H1 (cell line): Measurements from ENCODE around the gene NECTIN1. TPM values are rescaled to one million over a fixed set of nuclear protein-coding genes. Genes with fewer than 3 reads are reported as not detected.

ENCODE experiments used
- CTCF ChIA-PET: fragments of 300-600 bp; sonication (Branson Sonifier 250); formaldehyde crosslinking; loops from one replicate; lab custom pipeline; 2021; ENCODE audit not compliant: partially characterized antibody; lab: Charles Lee
- POLR2A ChIA-PET: fragments of 300-600 bp; sonication (Branson Sonifier 250); formaldehyde crosslinking; loops from one replicate; lab custom pipeline; 2021; ENCODE audit warnings: inconsistent platforms; ENCODE audit not compliant: partially characterized antibody; lab: Charles Lee
- DNase-seq, 2 experiments: peaks; one replicate each; pipeline versions ENCODE4 v3.0.0 to v3.0.0-alpha.2; 2010 to 2022; ENCODE audit warnings: low spot score in 2 of 2, low read depth in 1 of 2, mixed read lengths in 1 of 2
- FAIRE-seq: peaks from 2 replicates; lab custom pipeline; 2011; peaks lifted over from hg19 to GRCh38; lab: Jason Lieb, UNC
- H2AFZ ChIP-seq: 2 replicates; pipeline ENCODE4 v1.8.1; 2012; ENCODE audit warnings: low read length, inconsistent platforms
- H2AK5ac ChIP-seq: 2 replicates; pipeline ENCODE4 v1.6.1; 2013; ENCODE audit warnings: low read depth, low read length
- H2BK120ac ChIP-seq: replicated peaks from 2 replicates; pipeline ENCODE3; 2013; ENCODE audit warnings: low read depth, low read length, inconsistent platforms
- H2BK12ac ChIP-seq: 2 replicates; pipeline ENCODE4 v1.6.1; 2013; ENCODE audit warnings: low read depth, low read length
- H2BK15ac ChIP-seq: 2 replicates; pipeline ENCODE4 v1.6.1; 2013; ENCODE audit warnings: low read length
- H2BK20ac ChIP-seq: 2 replicates; pipeline ENCODE4 v1.6.1; 2013; ENCODE audit warnings: low read length
- H2BK5ac ChIP-seq: 2 replicates; pipeline ENCODE4 v1.6.1; 2013; ENCODE audit warnings: low read depth, low read length
- H3K14ac ChIP-seq: 2 replicates; pipeline ENCODE4 v1.6.1; 2013; ENCODE audit warnings: inconsistent platforms; ENCODE audit not compliant: insufficient read length
- H3K18ac ChIP-seq: 2 replicates; pipeline ENCODE4 v1.6.1; 2013; ENCODE audit warnings: low read length; ENCODE audit errors: extremely low read depth
- H3K23ac ChIP-seq: 2 replicates; pipeline ENCODE4 v1.6.1; 2013; ENCODE audit warnings: inconsistent platforms; ENCODE audit not compliant: insufficient read length
- H3K23me2 ChIP-seq: 2 replicates; pipeline ENCODE4 v1.6.1; 2013; ENCODE audit warnings: low read depth, low read length
- H3K27ac ChIP-seq: 2 replicates; pipeline ENCODE4 v1.6.1; 2011; ENCODE audit warnings: low read depth, low read length, inconsistent platforms
- H3K27me3 ChIP-seq, 4 experiments: replicated peaks in 1 of 4; 1 replicate in 1 of 4; 2 replicates in 3 of 4; pipeline versions ENCODE4 v1.6.1 to v1.8.1; 2011 to 2013; ENCODE audit warnings: low read length in 3 of 4, mild to moderate bottlenecking in 3 of 4, inconsistent platforms in 2 of 4, mixed read lengths in 2 of 4, moderate library complexity in 1 of 4; ENCODE audit not compliant: control insufficient read depth in 3 of 4, insufficient read depth in 3 of 4; ENCODE audit errors: extremely low read depth in 1 of 4
- H3K36me3 ChIP-seq, 4 experiments: 2 replicates each; pipeline versions ENCODE4 v1.6.1 to v1.8.1; 2011 to 2013; ENCODE audit warnings: mild to moderate bottlenecking in 4 of 4, low read length in 3 of 4, moderate library complexity in 2 of 4, control low read depth in 1 of 4, inconsistent platforms in 1 of 4; ENCODE audit not compliant: insufficient read depth in 4 of 4, control insufficient read depth in 2 of 4
- H3K4ac ChIP-seq: replicated peaks from 2 replicates; pipeline ENCODE3; 2013; ENCODE audit warnings: low read length, low read depth, mixed read lengths, inconsistent platforms; ENCODE audit not compliant: insufficient read length
- H3K4me1 ChIP-seq, 4 experiments: replicated peaks in 1 of 4; 1 replicate in 1 of 4; 2 replicates in 3 of 4; pipeline versions ENCODE4 v1.6.1 to v1.8.1; 2011 to 2013; ENCODE audit warnings: low read length in 3 of 4, inconsistent platforms in 2 of 4, mixed read lengths in 1 of 4; ENCODE audit not compliant: insufficient read depth in 4 of 4, control insufficient read depth in 3 of 4
- H3K4me2 ChIP-seq, 2 experiments: 2 replicates each; pipeline versions ENCODE4 v1.6.1 to v1.8.1; 2011 to 2013; ENCODE audit warnings: low read depth in 2 of 2, low read length in 2 of 2, control low read depth in 1 of 2, inconsistent platforms in 1 of 2, mild to moderate bottlenecking in 1 of 2; ENCODE audit not compliant: insufficient read depth in 1 of 2
- H3K4me3 ChIP-seq, 4 experiments: fragments of 200-600, 300-600 bp in 1 of 4; sonication (generic), shearing (Covaris generic), sonication (Bioruptor Twin) in 1 of 4; 2 replicates each; pipeline versions ENCODE4 v1.5.1 to v1.8.1; 2011 to 2016; ENCODE audit warnings: low read length in 4 of 4, low read depth in 3 of 4, control low read depth in 2 of 4, inconsistent platforms in 2 of 4, mild to moderate bottlenecking in 2 of 4, mixed read lengths in 1 of 4, moderate library complexity in 1 of 4; ENCODE audit not compliant: insufficient read depth in 2 of 4; ENCODE audit errors: extremely low read depth in 1 of 4
- H3K56ac ChIP-seq: replicated peaks from 2 replicates; pipeline ENCODE3; 2013; ENCODE audit warnings: low read depth, mild to moderate bottlenecking, mixed read lengths, low read length, inconsistent platforms; ENCODE audit not compliant: insufficient read length
- H3K79me1 ChIP-seq: 2 replicates; pipeline ENCODE4 v1.6.1; 2013; ENCODE audit warnings: low read depth, low read length, control low read depth
- H3K79me2 ChIP-seq, 2 experiments: 2 replicates each; pipeline versions ENCODE4 v1.6.1 to v1.8.1; 2012 to 2013; ENCODE audit warnings: low read length in 2 of 2, mild to moderate bottlenecking in 2 of 2, inconsistent platforms in 1 of 2; ENCODE audit not compliant: insufficient read depth in 2 of 2, control insufficient read depth in 1 of 2
- H3K9ac ChIP-seq, 4 experiments: replicated peaks in 1 of 4; 1 replicate in 1 of 4; 2 replicates in 3 of 4; pipeline versions ENCODE4 v1.6.1 to v1.8.1; 2011 to 2013; ENCODE audit warnings: low read depth in 3 of 4, low read length in 3 of 4, control low read depth in 2 of 4, mild to moderate bottlenecking in 2 of 4, moderate library complexity in 2 of 4, inconsistent platforms in 1 of 4; ENCODE audit errors: extremely low read depth in 1 of 4
- H3K9me3 ChIP-seq, 2 experiments: 2 replicates each; pipeline versions ENCODE4 v1.6.1 to v1.8.1; 2012 to 2013; ENCODE audit warnings: mild to moderate bottlenecking in 2 of 2, moderate library complexity in 2 of 2, control low read depth in 1 of 2, inconsistent platforms in 1 of 2, low read depth in 1 of 2, low read length in 1 of 2, mixed read lengths in 1 of 2; ENCODE audit not compliant: insufficient read depth in 2 of 2
- H4K20me1 ChIP-seq, 2 experiments: replicated peaks in 1 of 2; 2 replicates each; pipeline versions ENCODE3 to v1.8.1; 2011 to 2013; ENCODE audit warnings: inconsistent platforms in 2 of 2, low read length in 2 of 2, mild to moderate bottlenecking in 1 of 2; ENCODE audit not compliant: insufficient read depth in 2 of 2, control insufficient read depth in 1 of 2
- H4K5ac ChIP-seq: 2 replicates; pipeline ENCODE4 v1.6.1; 2013; ENCODE audit warnings: low read length, low read depth, mixed read lengths, inconsistent platforms; ENCODE audit not compliant: insufficient read length
- H4K8ac ChIP-seq: 2 replicates; pipeline ENCODE4 v1.8.0; 2013; ENCODE audit warnings: mild to moderate bottlenecking, moderate library complexity, low read length, inconsistent platforms; ENCODE audit not compliant: insufficient read depth; ENCODE audit errors: extremely low read depth
- H4K91ac ChIP-seq: replicated peaks from 2 replicates; pipeline ENCODE3; 2013; ENCODE audit warnings: low read length, mixed read lengths, inconsistent platforms; ENCODE audit not compliant: insufficient read length
- BRCA1 ChIP-seq: IDR thresholded peaks from 2 replicates; pipeline ENCODE4 v1.6.1; 2012; ENCODE audit warnings: low read depth, low read length, improper control_type of control experiment
- CBX8 ChIP-seq: fragments of 300-800, 300-1000 bp; sonication (generic); IDR thresholded peaks from 2 replicates; pipeline ENCODE4 v1.7.1; 2016; ENCODE audit warnings: low read depth, low read length, borderline replicate concordance
- CREB1 ChIP-seq: IDR thresholded peaks from 2 replicates; pipeline ENCODE4 v1.6.1; 2012; ENCODE audit warnings: inconsistent platforms
- POLR2A ChIP-seq, 2 experiments: IDR thresholded peaks; 1 replicate in 1 of 2; 2 replicates in 1 of 2; pipeline ENCODE4 v1.6.1; 2011; ENCODE audit warnings: low read depth in 2 of 2, low read length in 2 of 2, mild to moderate bottlenecking in 2 of 2; ENCODE audit errors: control extremely low read depth in 1 of 2
- POU5F1 ChIP-seq: IDR thresholded peaks from 2 replicates; pipeline ENCODE4 v1.6.1; 2011; ENCODE audit warnings: low read depth, mild to moderate bottlenecking, low read length, moderate library complexity
- RNF2 ChIP-seq: fragments of 200-900, 300-1000 bp; sonication (generic); IDR thresholded peaks from 2 replicates; pipeline ENCODE4 v1.7.1; 2016; ENCODE audit warnings: borderline replicate concordance, low read depth, mild to moderate bottlenecking, antibody characterized with exemption, low read length; ENCODE audit not compliant: poor library complexity, severe bottlenecking; ENCODE audit errors: missing control alignments
- SIN3A ChIP-seq, 2 experiments: IDR thresholded peaks in 1 of 2; conservative IDR thresholded peaks in 1 of 2; 2 replicates each; pipeline ENCODE4 v1.6.1; 2011 to 2012; ENCODE audit warnings: low read length in 2 of 2, improper control_type of control experiment in 1 of 2, low read depth in 1 of 2, mild to moderate bottlenecking in 1 of 2
- YY1 ChIP-seq: IDR thresholded peaks from 2 replicates; pipeline ENCODE4 v1.6.1; 2011; ENCODE audit warnings: low read depth, mild to moderate bottlenecking, low read length
- WGBS, 2 experiments: shearing (Covaris generic) in 1 of 2; methylation state at CpG; one replicate each; pipeline versions ENCODE4 v1.1.6 to v1.1.7; 2013 to 2015; ENCODE audit warnings: low lambda C conversion rate in 2 of 2, mixed read lengths in 2 of 2, inconsistent platforms in 1 of 2, low coverage in 1 of 2, missing lambda C conversion rate in 1 of 2; ENCODE audit not compliant: insufficient replicate concordance in 2 of 2, insufficient coverage in 1 of 2, insufficient read length in 1 of 2; ENCODE audit errors: extremely low coverage in 1 of 2, missing lambda C conversion rate in 1 of 2; 5-methylcytosine and 5-hydroxymethylcytosine counted together
- polyA plus RNA-seq, 7 experiments: library from polyadenylated mRNA; depleted of rRNA in 3 of 7; stranded (reverse) in 5 of 7; unstranded in 2 of 7; fragments of >200 nt in 5 of 7; fragments of 200-250 nt in 2 of 7; gene quantifications; 1 replicate in 5 of 7; 2 replicates in 1 of 7; 4 replicates in 1 of 7; pipeline versions ENCODE4 v1.2.1 to v1.2.3, GENCODE V29; 2011 to 2013; ENCODE audit warnings: missing spikeins in 2 of 7, mixed read lengths in 2 of 7
- total RNA-seq: library from RNA; stranded (reverse); fragmentation: NEBNext Ultra II Directional; extraction: Animal tissue kit (Norgen Biotek cat#: 25700); gene quantifications from 2 replicates; pipeline ENCODE4 v1.2.1, GENCODE V29; 2021
- TF ChIP-seq, protein P1 (sequence below): IDR thresholded peaks from 2 replicates; pipeline ENCODE4 v1.6.1; 2011; ENCODE audit warnings: low read depth, mild to moderate bottlenecking, low read length; ENCODE audit not compliant: insufficient read depth

Gene NECTIN1
- total and polyA plus RNA-seq, 2 of the 8 experiments (the other 6 are each of a cell fraction or from before 2014, with no cell fraction given), result 43.2 to 97.7 TPM

DNA sequence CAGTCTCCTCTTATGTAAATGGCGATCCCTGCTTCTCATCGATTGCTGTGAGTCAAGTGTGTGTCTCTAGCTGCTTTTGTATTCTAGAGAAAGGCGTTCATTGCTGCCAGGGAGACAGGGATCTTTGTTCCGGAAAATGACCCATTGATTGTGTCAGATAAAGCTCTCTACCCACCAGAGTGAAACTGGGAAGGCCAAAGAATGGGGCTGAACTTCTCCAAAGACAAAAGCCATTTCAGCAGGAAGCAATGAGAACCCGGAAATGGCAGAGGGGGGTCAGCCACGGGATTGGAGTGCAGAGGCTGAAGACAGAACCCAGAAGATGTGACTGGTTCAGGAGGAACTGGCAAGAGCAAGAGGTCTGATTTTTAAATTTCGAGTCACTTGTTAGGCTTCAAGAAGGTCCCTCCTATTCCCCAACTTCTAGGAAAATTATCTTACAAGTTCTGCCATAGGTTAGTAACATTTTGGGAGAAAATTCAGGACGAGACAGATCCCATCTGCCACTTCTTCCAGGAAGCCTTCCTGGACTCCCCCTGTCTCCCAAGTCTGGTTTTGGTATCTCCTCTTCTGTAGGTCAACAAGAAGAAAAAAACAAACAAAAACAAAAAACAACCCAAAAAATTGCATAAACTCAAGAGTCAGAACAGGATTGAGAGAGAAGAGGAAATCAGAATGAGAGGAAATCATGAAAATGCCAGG, 110.6 kb downstream of the NECTIN1 start:
- Histone ChIP-seq H2BK20ac (no peak overlapping the region), H2BK15ac (0 out of 2 replicates have a peak overlapping the region, but pooled peaks have one; percentile 83), H4K91ac (peak overlapping the region; percentile 6), H3K79me2 (no peaks in the 10 kb centered on the region), H2BK5ac (no peak overlapping the region), H3K4me3 (no peak overlapping the region), H3K9me3 (no peaks in the 10 kb centered on the region), H3K23me2 (no peaks in the 10 kb centered on the region), H3K9ac (no peak overlapping the region), H3K79me1 (no peaks in the 10 kb centered on the region), H2BK120ac (no peak overlapping the region), H2BK12ac (peak overlapping the region; percentile 52; the same call in 1 of the 2 replicates), H3K4ac (no peak overlapping the region), H2AK5ac (peak overlapping the region; percentile 40; the same call in 1 of the 2 replicates), H3K4me2 (no peak overlapping the region; a peak in 1 of 4 replicates), H4K5ac (no peak overlapping the region), H2AFZ (no peak overlapping the region), H3K27me3 (no peaks in the 10 kb centered on the region; a peak in 1 of 7 replicates), H3K36me3 (no peaks in the 10 kb centered on the region), H3K56ac (no peak overlapping the region), H3K14ac (no peak overlapping the region), H3K4me1 (peaks cover 4 to 12% (median 9%) of the 10 kb centered on the region in 4 experiments; a peak in 6 of 7 replicates), H3K18ac (no peak overlapping the region), H3K23ac (no peak overlapping the region), H4K20me1 (no peaks in the 10 kb centered on the region), H3K27ac (no peak overlapping the region), H4K8ac (no peak overlapping the region)
- 66% methylated on average over 8 of the region's 8 CpGs; no CpG with 5 or more reads in 1 of the 2 experiments for WGBS, 2 experiments
- no peak for FAIRE-seq
- POLR2A ChIA-PET, result no interaction called here
- DNase-seq, result no peak
- CTCF ChIA-PET, result interaction anchor here (1.2 to 14.8 kb wide), 5 partner anchors 12 to 84 kb away, joined by 3 to 245 read pairs (median 34); no protein-coding TSS in a partner anchor
- TF ChIP-seq POLR2A (IDR thresholded peaks at IDR 0.05; ENCODE audit: control extremely low read depth in 1 of 2, low read depth in 2 of 2, low read length in 2 of 2) (no peak), CBX8 (no peak), YY1 (no peak), RNF2 (no peak), CREB1 (no peak), BRCA1 (no peak), POU5F1 (no peak), SIN3A (conservative IDR thresholded peaks at IDR 0.05 in 1 of 2, IDR thresholded peaks at IDR 0.05 in 1 of 2; ENCODE audit: low read depth in 1 of 2, low read length in 2 of 2) (no peak)
- TF ChIP-seq, protein P1, sequence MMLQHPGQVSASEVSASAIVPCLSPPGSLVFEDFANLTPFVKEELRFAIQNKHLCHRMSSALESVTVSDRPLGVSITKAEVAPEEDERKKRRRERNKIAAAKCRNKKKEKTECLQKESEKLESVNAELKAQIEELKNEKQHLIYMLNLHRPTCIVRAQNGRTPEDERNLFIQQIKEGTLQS, result no peak
